Keratinocyte (primary cell): ENCODE results near the gene PRSS50.

Experiments
- CTCF ChIP-seq, 3 experiments: IDR thresholded peaks in 1 of 3; conservative IDR thresholded peaks in 1 of 3; optimal IDR thresholded peaks in 1 of 3; 2 replicates in 2 of 3; 3 replicates in 1 of 3; pipeline versions ENCODE3 to v1.5.1; 2011; ENCODE audit warnings: low read length in 3 of 3, mild to moderate bottlenecking in 3 of 3, moderate library complexity in 2 of 3, control low read depth in 1 of 3, inconsistent platforms in 1 of 3; ENCODE audit not compliant: insufficient read depth in 2 of 3; ENCODE audit errors: extremely low read depth in 1 of 3
- EZH2 ChIP-seq: IDR thresholded peaks from one replicate; pipeline ENCODE4 v1.6.1; 2012; ENCODE audit warnings: inconsistent platforms, mild to moderate bottlenecking, low read length, moderate library complexity

DNA sequence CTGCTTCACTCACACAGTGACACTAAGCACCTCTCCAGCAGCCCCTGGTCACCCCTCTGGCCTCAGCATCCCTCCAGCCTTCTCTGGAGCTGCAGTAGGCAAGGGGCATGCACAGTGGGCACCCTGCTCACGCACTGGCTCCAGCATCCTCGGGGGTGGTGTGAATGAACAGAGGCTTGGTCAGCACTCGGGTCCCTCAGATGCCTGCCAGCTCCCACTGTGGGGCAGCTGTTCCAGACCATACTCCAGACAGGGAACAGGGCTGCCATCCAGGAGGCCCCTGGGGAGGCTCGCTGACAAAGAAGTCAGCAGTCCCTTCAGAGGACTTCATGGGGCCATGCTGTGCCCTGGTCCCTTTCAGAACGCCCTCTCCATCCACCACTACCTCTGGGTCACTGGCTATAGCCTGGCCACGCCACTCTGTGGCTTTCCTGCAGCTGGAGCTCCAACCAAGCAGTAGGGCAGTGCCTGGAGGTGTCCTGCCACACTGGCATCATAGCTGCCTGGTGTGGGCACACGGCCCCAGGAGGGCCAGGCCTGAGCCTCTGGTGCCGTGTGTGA, 50.5 kb downstream of the PRSS50 start:
- TF ChIP-seq CTCF (optimal IDR thresholded peaks at IDR 0.05 in 1 of 3, IDR thresholded peaks at IDR 0.05 in 1 of 3, conservative IDR thresholded peaks at IDR 0.05 in 1 of 3; ENCODE audit: extremely low read depth in 1 of 3, insufficient read depth in 2 of 3, low read length in 3 of 3) (no peak), EZH2 (no peak)
